HFF-Myc (cell line): ENCODE data around the gene TMEM98.
"Not testable (repeated sequence)": the region's sequence is repeated elsewhere in the genome, so short reads cannot be mapped to it uniquely, and the experiment has no call there.

Experiments used
- DNase-seq: peaks from one replicate; pipeline ENCODE4 v3.0.0-alpha.2; 2011; ENCODE audit warnings: low read depth; ENCODE audit errors: extremely low read depth
- H3K4me3 ChIP-seq: replicated peaks from 2 replicates; pipeline ENCODE4 v1.5.1; 2011; ENCODE audit warnings: low read depth, mild to moderate bottlenecking, control low read depth, low read length
- CTCF ChIP-seq: IDR thresholded peaks from 2 replicates; pipeline ENCODE4 v1.5.1; 2012; ENCODE audit warnings: mild to moderate bottlenecking, low read depth, low read length, control low read depth; ENCODE audit errors: missing control alignments

Gene TMEM98

GRCh38 chr17:32985050-32985756, 57.2 kb downstream of the TMEM98 start:
- no peak overlapping the region for H3K4me3 ChIP-seq
- no peak for TF ChIP-seq CTCF
- DNase-seq: no peak

- DNase-seq, H3K4me3 ChIP-seq: not testable (repeated sequence)
Observed at GRCh38 chr17:32987453-32987805, 59.5 kb downstream of the TMEM98 start.

GRCh38 chr17:32987868-32988267, 59.9 kb downstream of the TMEM98 start:
- not testable (repeated sequence) for H3K4me3 ChIP-seq, DNase-seq

GRCh38 chr17:32988481-32989101, 60.6 kb downstream of the TMEM98 start:
- TF ChIP-seq CTCF: no peak
- DNase-seq: no peak

GRCh38 chr17:32992321-32993033, 64.5 kb downstream of the TMEM98 start:
- DNase-seq: no peak
- H3K4me3 ChIP-seq: no peak overlapping the region
- no peak for TF ChIP-seq CTCF

More at GRCh38 chr17:32988481-32989101, 60.6 kb downstream of the TMEM98 start:
- H3K4me3 ChIP-seq: no peak overlapping the region

GRCh38 chr17:32993977-32994376, 66.0 kb downstream of the TMEM98 start:
- no peak overlapping the region for H3K4me3 ChIP-seq
- no peak for TF ChIP-seq CTCF
- DNase-seq: no peak
